Measurements from ENCODE around the gene CD163.

- TF ChIP-seq CTCF (IDR thresholded peaks at IDR 0.05; ENCODE audit: insufficient read depth, low read depth, low read length) (no peak), EZH2 (IDR thresholded peaks at IDR 0.05; ENCODE audit: insufficient read depth, low read length) (no peak)
Observed at GRCh38 chr12:7499636-7500035, 3.9 kb downstream of the CD163 start.

Measured in astrocyte (in vitro differentiated cells and primary cell).